ENCODE results near the gene CYP26B1. TPM values are rescaled to one million over a fixed set of nuclear protein-coding genes. Genes with fewer than 3 reads are reported as not detected.

CYP26B1 gene
- total RNA-seq, 2 donors from 2014 or later, result 0.52 to 4.9 TPM

DNA sequence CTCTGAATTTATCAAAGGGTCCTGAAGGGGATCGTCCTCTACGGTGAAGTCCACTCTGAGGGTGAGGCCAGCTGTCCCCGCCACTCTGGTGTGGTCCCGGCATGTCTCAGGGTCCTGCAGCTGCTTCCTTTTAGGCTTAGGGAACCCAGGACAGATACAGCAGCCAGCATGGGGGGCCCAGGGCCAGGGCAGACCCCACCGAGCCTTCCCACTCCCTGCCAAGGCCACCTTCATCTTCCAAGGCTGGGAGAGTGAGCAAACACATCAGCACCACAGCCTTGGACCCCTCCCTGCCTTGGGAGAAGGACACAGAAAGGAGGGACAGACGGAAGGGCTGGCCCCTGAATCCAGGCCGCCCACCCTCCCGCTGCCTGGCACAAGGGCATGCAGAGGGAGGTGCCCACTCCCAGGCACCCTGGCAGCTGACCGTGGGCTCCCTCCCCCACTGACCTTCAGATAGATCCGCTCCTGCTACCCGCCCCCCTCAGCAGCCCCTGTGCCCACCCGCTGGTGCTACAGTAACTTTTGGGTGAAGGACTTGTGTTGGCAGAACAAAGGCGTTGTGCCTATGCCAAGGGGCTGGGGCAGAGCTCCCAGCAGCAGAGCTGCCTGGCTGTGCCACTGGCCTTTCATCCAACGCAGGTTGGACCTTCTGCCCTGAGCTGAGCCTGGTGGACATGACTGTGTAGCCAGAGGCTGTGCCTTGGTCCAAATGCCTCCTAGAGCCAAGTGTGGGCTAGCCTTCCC is 7.6 kb downstream of the CYP26B1 start:
- H3K27ac ChIP-seq, result no peak overlapping the region
- peaks cover 36% of the 10 kb centered on the region for H3K4me1 ChIP-seq
- 48 to 64% methylated on average over 2 to 13 of the region's 14 CpGs for WGBS, 2 donors
- DNase-seq (peak in 2 of 4 donors; percentile 2 to 4), ATAC-seq (no peak)
- H3K36me3 ChIP-seq (replicated peaks in 1 of 2; ENCODE audit: insufficient read depth in 1 of 2, low read depth in 2 of 2), result no peaks in the 10 kb centered on the region
- intact Hi-C loops (cut with DNase I), result no loop called here
- no peak for TF ChIP-seq POLR2A (IDR thresholded peaks at IDR 0.05)
- TF ChIP-seq, protein P1, sequence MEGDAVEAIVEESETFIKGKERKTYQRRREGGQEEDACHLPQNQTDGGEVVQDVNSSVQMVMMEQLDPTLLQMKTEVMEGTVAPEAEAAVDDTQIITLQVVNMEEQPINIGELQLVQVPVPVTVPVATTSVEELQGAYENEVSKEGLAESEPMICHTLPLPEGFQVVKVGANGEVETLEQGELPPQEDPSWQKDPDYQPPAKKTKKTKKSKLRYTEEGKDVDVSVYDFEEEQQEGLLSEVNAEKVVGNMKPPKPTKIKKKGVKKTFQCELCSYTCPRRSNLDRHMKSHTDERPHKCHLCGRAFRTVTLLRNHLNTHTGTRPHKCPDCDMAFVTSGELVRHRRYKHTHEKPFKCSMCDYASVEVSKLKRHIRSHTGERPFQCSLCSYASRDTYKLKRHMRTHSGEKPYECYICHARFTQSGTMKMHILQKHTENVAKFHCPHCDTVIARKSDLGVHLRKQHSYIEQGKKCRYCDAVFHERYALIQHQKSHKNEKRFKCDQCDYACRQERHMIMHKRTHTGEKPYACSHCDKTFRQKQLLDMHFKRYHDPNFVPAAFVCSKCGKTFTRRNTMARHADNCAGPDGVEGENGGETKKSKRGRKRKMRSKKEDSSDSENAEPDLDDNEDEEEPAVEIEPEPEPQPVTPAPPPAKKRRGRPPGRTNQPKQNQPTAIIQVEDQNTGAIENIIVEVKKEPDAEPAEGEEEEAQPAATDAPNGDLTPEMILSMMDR (IDR thresholded peaks at IDR 0.05), result no peak
- peaks cover 0 to 8% of the 10 kb centered on the region in 2 donors for H3K27me3 ChIP-seq
- no peaks in the 10 kb centered on the region for H3K9me3 ChIP-seq
- H3K4me3 ChIP-seq, result no peak overlapping the region

DNA sequence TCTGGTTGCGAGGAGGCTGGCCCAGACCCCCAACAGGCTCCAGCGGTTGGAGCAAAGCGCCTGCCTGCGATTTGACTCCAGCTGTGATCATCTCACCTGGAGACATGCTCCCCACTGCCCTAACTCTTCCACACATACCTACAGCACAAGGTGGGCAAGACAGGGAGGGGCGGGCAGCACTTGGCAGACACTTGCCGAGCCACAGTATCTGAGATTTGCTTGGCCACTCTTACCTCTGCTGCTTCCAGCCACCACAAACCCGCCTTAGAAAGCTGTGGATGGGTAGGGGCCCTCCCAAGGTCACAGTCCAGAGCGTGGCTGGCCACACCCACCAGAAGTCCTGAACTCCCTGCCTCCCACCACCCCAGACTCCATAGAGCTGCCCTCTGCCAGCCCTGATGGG is 8.2 kb downstream of the CYP26B1 start:
- 78 to 84% methylated on average over 6 to 8 of the region's 8 CpGs for WGBS, 2 donors
- no peak for ATAC-seq
- intact Hi-C loops (cut with DNase I), result no loop called here
- Histone ChIP-seq H3K9me3 (no peaks in the 10 kb centered on the region), H3K4me3 (no peak overlapping the region), H3K27ac (no peak overlapping the region), H3K27me3 (peaks cover 0 to 3% of the 10 kb centered on the region in 2 donors), H3K36me3 (replicated peaks in 1 of 2; ENCODE audit: insufficient read depth in 1 of 2, low read depth in 2 of 2) (no peaks in the 10 kb centered on the region), H3K4me1 (peaks cover 31% of the 10 kb centered on the region)
- TF ChIP-seq POLR2A (IDR thresholded peaks at IDR 0.05), result no peak
- TF ChIP-seq, protein P1 (IDR thresholded peaks at IDR 0.05), result no peak
- peak in 2 of 4 donors; percentile 1 to 7 for DNase-seq

DNA sequence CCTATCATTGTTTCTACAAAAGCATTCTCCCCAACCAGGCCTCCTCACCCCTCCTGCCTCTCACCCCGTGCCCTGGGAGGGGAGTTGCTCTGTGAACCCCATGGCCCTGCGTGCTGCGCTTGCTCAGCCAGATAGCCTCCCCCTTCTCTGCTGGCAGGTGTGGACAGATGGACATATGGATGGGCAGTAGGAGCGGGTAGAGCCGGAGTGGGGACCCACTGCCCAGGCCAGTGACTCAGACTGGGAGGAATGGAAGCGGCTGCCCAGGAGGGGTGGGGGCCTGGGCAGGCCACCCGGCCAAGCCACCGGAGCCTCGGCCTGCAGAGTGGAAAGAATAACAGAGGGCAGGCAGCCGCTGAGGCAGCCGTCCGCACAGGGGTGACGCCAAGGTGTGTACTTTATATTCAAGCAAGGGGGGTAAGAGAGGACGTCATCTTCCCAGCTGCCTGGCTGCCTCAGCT is 8.7 kb downstream of the CYP26B1 start:
- H3K4me1 ChIP-seq, result peaks cover 28% of the 10 kb centered on the region
- WGBS, 2 donors, result 82 to 85% methylated on average over 10 to 14 of the region's 14 CpGs
- no peak for ATAC-seq

DNA sequence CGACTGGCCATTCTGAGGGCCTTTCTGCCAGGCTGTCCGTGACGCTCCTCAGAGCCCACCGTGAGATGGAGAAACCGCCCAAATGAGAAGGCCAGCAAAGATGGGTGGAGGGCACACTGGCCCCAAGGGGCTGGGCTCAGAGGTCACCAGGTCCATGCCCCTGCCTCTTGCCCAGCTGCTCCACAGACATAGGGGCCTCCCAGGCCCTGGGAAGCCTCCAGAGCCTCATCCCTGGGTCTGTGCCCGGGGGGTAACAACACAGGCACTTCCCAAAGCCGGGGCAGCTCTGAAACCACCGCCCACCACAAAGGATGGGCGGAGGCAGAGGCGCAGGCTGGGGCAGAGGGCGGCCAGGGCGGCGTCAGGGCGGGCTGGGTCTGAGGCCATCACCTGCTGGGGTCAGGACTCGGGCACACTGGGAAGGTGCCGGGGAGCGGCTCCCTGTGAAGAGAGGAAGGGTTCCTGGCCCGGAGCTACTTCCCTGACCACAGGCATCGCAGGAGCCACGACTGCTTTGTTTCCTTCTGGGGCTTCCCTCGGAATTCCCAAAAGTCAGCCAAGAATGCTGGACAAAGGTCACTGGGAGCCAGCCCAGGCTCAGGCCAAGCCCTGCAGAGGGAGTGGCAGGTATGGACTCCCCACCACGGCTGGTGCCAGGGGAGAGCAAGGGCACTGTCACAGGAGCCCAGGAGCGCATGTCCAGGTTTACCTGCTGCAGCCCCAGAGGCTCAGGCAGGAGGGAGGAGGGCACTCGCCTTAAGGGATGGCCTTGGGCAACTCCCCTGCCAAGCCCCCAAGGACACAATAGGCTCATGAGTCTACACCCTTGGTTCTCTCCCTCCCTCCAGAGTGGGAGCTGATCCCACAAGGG is 9.4 kb downstream of the CYP26B1 start:
- ATAC-seq (no peak), DNase-seq (peak in 2 of 4 donors; percentile 10 to 13)
- Histone ChIP-seq H3K27ac (no peak overlapping the region), H3K27me3 (no peaks in the 10 kb centered on the region), H3K36me3 (replicated peaks in 1 of 2; ENCODE audit: insufficient read depth in 1 of 2, low read depth in 2 of 2) (no peaks in the 10 kb centered on the region), H3K4me3 (no peak overlapping the region), H3K4me1 (peaks cover 21% of the 10 kb centered on the region), H3K9me3 (no peaks in the 10 kb centered on the region)
- 60 to 75% methylated on average over 12 to 20 of the region's 24 CpGs for WGBS, 2 donors
- TF ChIP-seq POLR2A (IDR thresholded peaks at IDR 0.05), result no peak
- TF ChIP-seq, protein P1 (IDR thresholded peaks at IDR 0.05), result no peak
- intact Hi-C loops (cut with DNase I), result no loop called here

More for the DNA sequence above, 8.7 kb downstream of the CYP26B1 start:
- Histone ChIP-seq H3K27ac (no peak overlapping the region), H3K27me3 (peaks cover 0 to under 1% of the 10 kb centered on the region in 2 donors), H3K36me3 (replicated peaks in 1 of 2; ENCODE audit: insufficient read depth in 1 of 2, low read depth in 2 of 2) (no peaks in the 10 kb centered on the region), H3K4me3 (no peak overlapping the region), H3K9me3 (no peaks in the 10 kb centered on the region)
- TF ChIP-seq, protein P1 (IDR thresholded peaks at IDR 0.05), result no peak
- TF ChIP-seq POLR2A (IDR thresholded peaks at IDR 0.05), result no peak
- intact Hi-C loops (cut with DNase I), result no loop called here
- DNase-seq, result peak in 2 of 4 donors; percentile 2 to 3

Measured in body of pancreas (tissue), 4 donors.